HG03045 (cell line): Measurements from ENCODE around the gene CHCHD3.

ENCODE experiments used
- ATAC-seq: cut with Tn5 transposase; IDR thresholded peaks from one replicate; pipeline ENCODE4 v1.9.1; 2021; ENCODE audit warnings: mild to moderate bottlenecking, moderate library complexity; ENCODE audit not compliant: unreplicated experiment

The CHCHD3 gene

GRCh38 chr7:132830941-132831340 is 250.9 kb downstream of the CHCHD3 start:
- no peak for ATAC-seq

- ATAC-seq = peak; percentile 50
Measured at GRCh38 chr7:132828502-132828901, 253.4 kb downstream of the CHCHD3 start.

- ATAC-seq = no peak
Measured at GRCh38 chr7:132825932-132826835, 255.7 kb downstream of the CHCHD3 start.

- no peak for ATAC-seq
Measured at GRCh38 chr7:132825222-132825621, 256.7 kb downstream of the CHCHD3 start.

GRCh38 chr7:132819648-132820047 is 262.2 kb downstream of the CHCHD3 start:
- ATAC-seq = no peak

GRCh38 chr7:132817949-132818348 is 263.9 kb downstream of the CHCHD3 start:
- no peak for ATAC-seq

GRCh38 chr7:132815696-132816311 is 266.1 kb downstream of the CHCHD3 start:
- no peak for ATAC-seq

- no peak for ATAC-seq
Measured at GRCh38 chr7:132815130-132815529, 266.8 kb downstream of the CHCHD3 start.

- no peak for ATAC-seq
Measured at GRCh38 chr7:132810561-132810960, 271.3 kb downstream of the CHCHD3 start.

- no peak for ATAC-seq
Measured at GRCh38 chr7:132806834-132807233, 275.1 kb downstream of the CHCHD3 start.

GRCh38 chr7:132805766-132806165 is 276.1 kb downstream of the CHCHD3 start:
- no peak for ATAC-seq

GRCh38 chr7:132804849-132805485 is 276.9 kb downstream of the CHCHD3 start:
- ATAC-seq = no peak

GRCh38 chr7:132800522-132800921 is 281.4 kb downstream of the CHCHD3 start:
- no peak for ATAC-seq

- no peak for ATAC-seq
Measured at GRCh38 chr7:132799081-132799413, 282.8 kb downstream of the CHCHD3 start.

GRCh38 chr7:132797152-132797551 is 284.7 kb downstream of the CHCHD3 start:
- no peak for ATAC-seq

GRCh38 chr7:132793474-132793873 is 288.4 kb downstream of the CHCHD3 start:
- no peak for ATAC-seq

- no peak for ATAC-seq
Measured at GRCh38 chr7:132791036-132791435, 290.9 kb downstream of the CHCHD3 start.

GRCh38 chr7:132790104-132790503 is 291.8 kb downstream of the CHCHD3 start:
- ATAC-seq = no peak

GRCh38 chr7:132789281-132789680 is 292.6 kb downstream of the CHCHD3 start:
- ATAC-seq = no peak

- ATAC-seq = no peak
Measured at GRCh38 chr7:132785870-132786269, 296.0 kb downstream of the CHCHD3 start.

GRCh38 chr7:132784406-132784805 is 297.5 kb downstream of the CHCHD3 start:
- no peak for ATAC-seq

- ATAC-seq = no peak
Measured at GRCh38 chr7:132783824-132784223, 298.1 kb downstream of the CHCHD3 start.
